ENCODE measurements around the gene C1orf21.

Gene C1orf21

GRCh38 chr1:184624626-184625025, 237.8 kb downstream of the C1orf21 start:
- no peak for DNase-seq

GRCh38 chr1:184625271-184625670, 238.4 kb downstream of the C1orf21 start:
- DNase-seq = no peak

DNA sequence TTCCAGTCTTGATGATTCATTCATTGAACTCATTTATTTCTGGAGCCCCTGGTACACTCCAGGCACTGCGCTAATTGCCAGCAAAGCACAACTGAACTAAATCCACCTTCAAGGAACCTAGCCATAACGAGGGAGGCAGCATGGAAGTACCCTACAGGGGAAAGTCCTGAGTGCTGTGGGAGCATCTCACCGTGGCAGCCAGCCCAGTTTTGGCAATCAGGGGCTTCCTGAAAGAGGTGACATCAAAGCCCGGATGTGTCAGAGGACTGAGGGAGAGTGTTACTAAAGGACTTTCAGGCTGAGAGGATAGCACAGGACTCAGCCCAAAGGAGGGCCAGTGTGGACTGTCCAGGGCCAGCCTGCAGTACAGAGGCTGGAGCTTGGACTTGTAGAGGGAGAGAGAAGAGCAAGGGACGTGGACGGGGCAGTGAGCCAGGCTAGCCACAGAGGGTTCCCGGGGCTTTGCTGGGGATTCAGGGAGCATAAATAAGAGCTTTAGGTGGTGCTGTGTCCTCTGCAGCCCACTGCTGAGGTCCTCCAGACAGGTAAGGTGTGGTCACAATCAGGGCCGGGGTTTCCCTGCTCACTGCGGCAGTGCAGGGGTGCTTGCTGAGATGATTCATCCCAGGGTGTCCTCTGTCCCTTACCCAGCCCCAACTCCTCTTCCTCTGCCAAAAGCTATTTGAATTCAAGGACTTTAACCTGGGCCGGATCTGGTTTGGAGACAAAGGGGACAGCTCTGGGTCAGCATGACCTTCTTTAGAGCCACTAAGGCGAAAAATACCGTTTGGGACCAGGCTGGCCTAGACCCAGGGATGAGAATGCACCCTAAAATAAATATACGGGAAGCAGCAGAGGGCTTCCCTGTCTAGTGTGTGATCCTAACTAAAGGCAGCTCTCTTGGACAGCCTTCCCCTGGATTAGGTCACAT, 239.5 kb downstream of the C1orf21 start:
- DNase-seq = no peak

DNA sequence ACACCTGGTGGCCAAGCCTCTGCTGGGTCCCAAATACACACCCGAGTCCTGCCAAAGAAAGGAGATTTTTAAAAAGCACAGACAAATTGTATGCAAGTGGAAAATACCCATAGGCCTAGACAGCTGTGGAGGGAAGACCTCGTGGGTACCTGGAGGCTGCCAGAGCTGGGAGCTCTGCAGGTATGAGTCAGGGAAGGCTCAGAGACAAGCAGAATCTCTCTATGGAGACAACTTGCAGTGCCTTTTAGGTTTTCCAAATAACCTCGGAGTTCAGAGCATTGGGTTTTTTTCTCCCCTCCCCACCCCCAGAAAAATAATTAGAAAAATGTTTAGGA, 240.1 kb downstream of the C1orf21 start:
- DNase-seq = no peak

DNA sequence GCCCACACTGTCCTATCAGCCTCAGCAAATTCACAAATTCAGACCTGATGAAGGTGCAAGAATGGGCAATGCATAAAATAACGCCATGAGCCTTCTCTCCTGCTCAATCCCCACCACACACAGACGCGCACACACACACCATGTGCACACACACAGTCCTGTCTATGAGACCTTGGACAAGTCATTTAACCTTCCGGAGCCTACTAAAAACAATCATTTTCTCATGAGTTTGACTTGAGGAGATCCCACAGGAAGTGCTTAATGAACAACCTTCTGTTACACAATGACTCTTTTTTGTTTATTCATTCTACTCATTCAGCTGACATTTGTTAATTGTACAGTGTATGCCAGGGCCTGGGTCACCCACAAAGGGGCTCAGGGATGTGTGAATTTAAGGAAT, 242.4 kb downstream of the C1orf21 start:
- DNase-seq = no peak

DNA sequence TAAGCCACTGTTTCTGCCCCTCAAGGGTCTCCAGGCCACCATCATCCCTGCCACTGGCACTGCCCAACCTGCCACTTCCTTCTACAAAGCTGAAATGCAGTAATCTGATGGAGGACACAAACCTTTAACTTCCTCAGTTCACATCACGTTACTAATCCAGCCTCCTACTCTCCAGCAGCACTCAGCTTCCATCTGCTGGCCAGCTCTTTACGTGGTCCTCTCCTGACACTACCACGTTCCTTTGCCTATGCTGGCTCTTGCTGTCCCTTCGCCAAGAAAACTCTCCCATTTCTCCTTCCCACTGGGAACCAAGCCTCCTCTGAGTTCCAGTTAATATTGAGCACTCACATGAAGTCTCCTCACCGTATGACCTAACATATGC, 243.8 kb downstream of the C1orf21 start:
- DNase-seq = no peak

DNA sequence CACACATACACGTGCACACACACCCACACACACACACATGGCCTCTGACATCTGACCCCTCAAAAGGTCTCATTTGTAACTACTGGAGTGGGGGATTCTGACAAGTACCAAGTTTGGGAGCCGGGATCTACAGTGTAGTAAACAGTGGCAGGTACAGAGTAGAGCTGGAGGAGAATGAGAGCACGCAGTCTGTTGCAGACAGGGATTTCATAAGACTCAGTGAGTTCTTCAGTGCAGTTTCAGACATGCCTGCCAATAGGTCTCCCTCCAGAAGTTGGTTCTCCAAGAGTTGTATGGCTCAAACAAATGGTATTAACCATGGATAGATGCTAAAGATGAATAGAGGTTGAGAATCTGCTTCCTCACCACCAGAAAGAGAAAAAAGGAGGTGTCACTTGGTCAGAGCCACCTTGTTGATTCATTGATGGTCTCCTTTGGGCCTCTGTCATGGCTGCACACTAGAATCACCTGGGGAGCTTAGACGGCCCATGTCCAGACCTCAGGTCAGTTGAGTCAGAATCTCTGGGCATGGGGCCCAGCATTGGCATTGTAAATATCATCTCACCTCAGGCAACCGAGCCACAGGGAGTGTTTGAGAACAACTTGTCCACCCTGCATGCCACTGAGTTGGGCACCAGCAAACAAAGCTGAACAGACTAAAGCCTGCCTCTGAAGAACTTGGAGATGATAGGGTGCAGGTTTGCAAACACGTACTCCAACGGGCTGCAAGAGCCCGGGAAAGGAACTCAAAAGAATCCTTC, 245.8 kb downstream of the C1orf21 start:
- DNase-seq = no peak

DNA sequence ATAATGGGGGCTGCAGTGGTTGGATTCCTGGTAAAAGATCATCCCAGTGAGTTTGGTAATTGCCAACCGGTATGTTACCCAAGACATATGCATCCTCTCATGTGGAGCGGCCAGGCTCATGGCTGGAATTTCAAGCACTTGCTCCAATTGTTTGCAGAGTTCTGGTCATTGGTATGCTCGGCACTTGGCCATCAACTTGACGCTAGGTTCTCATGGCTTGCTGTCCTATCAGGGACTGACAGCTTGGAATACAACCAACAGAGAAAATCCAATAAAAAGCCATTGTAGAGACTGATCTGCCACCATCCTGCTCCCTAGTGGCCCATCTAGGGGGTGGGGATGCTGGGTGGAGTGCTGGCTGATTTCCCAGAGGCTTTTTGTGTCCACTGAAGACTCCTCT, 247.0 kb downstream of the C1orf21 start:
- DNase-seq = no peak

GRCh38 chr1:184634296-184634695, 247.5 kb downstream of the C1orf21 start:
- DNase-seq = no peak

DNA sequence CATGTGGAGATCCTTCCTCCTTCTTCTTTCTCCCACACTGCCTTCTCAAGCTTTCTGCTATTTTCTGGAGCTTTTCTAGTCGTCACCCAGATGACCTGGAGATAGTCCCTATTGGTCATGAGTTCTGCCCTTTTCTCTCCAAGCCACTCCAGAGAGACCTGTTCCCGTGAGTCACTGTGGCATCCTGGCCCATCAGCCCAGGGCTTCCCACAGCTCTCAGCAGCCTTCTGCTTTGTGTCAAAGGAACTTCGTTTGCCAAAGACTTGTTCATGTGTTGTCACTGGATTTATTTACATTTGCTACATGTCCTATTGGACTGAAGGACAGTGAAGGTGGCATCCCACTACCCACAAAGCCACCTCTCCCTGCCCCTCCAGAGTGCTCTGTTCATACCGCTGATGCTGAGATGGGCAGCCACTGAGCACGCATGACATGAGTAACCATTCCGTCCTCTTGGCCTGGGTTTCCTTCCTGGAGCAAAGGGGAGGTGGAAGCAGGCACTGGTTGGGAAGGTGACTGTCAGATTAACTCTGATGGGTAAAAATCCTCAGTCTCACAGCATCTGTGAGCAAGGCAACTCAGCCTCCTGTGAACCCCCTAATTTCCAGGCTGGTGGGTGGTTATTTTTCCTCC, 248.6 kb downstream of the C1orf21 start:
- DNase-seq = no peak

DNA sequence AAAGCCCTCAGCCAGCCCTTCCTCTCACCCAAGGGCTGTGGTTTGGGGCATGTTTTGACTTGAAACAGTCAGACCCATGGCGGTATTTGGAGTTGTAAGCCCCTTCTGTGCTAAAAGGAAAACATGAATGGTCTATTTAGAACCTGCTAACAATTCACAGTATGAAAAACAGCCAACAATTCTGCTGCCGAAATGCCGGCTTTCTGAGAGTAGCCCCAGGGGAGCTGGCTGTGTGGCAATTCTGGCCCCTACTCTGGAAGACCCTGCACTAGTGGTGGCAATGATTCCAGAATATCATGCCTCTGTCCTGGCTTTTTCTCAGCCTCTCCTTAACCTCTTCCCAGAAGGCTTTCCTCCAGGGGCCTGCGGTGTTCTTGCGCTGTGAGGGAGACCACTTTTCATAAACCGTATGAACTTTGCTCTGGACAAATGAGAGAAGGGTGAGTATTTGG, 249.2 kb downstream of the C1orf21 start:
- peak in 8 of 58 donors; percentile 17 to 54 (median 30) for DNase-seq

DNA sequence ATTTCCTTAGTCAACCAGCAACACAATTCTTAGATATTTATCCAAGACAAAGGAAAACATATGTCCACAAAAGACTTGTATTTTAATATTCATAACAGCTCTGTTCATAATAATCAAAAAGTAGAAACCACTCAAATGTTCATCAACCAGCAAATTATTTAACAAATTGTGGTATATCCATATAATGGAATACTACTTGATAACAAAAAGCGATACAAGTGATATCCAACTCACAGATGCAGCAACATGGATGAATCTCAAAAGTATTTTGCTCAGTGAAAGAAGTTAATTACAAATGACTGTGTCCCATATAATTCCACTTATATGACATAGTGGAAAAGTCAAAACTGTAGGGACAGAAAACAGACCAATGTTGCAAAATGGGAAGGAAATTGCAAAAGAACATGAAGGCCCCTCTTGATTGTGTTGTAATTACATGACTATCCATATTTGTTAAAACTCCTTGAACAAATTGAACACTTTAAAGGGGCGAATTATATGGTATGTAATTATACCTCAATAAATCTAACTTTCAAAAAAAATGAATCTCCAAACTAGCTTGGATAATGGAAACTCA, 250.9 kb downstream of the C1orf21 start:
- no peak for DNase-seq

GRCh38 chr1:184639205-184639604, 252.4 kb downstream of the C1orf21 start:
- DNase-seq = no peak

- DNase-seq = no peak
These were observed 253.7 kb downstream of the C1orf21 start for GRCh38 chr1:184640505-184640904.

DNA sequence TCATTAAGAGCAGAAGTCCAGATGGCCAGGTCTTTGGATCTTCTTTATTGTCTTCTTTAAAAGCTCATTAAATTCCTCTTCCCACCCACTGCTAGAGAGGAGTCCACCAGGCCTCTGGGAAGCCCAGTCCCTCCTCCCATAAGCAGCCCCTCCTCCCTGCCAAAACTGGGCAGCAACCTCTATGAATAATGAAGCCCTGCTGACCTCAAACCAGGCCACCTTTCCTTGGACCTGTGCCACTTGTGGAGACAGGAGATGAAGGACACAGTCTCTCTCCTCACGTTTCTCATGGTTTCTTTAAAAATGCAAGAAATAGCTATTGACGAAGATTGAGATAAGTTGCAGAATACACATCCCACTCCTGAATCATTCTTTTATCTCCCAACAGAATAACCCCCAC, 255.1 kb downstream of the C1orf21 start:
- DNase-seq = no peak

- no peak for DNase-seq
These were observed 256.8 kb downstream of the C1orf21 start for GRCh38 chr1:184643661-184644060.

DNA sequence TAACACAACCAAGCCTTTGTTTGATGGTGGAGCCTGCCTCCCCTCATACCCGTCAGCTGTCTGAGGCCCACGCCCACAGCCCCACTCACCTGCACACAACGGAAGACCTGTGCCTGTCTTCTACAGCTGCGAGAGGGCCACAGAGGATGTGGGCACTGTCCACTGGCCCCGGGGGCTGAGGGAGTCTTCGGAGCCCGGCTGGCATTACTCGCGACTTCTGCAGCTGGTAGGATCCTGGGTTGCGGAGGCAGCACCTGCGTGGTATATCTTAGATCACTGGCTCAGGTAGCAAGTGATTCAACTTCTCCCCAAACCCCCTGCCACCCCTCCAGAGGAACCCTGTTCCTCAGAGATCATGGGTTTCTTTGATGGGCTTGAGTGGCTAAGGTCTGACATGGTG, 257.9 kb downstream of the C1orf21 start:
- no peak for DNase-seq

GRCh38 chr1:184646178-184646701, 259.4 kb downstream of the C1orf21 start:
- no peak for DNase-seq

- no peak for DNase-seq
These were observed 260.0 kb downstream of the C1orf21 start for GRCh38 chr1:184646824-184647223.

DNA sequence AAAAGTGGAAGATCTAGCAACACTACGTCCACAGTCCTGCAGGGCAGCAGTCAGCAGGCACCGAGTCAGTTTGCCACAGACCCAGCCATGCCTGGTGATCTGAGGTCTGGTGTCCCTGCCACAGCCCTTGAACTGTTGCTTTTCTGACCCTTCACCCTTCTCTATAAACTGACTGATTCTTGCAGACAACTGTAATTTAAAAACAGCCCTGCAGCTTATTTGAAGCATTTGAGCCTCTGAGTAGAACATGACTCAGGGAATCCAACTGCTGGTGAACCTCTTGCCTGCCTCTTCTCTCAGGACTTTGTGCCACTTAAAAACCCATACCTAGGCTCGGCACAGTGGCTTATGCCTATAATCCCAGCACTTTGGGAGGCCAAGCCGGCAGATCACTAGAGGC, 260.6 kb downstream of the C1orf21 start:
- no peak for DNase-seq

- no peak for DNase-seq
These were observed 261.5 kb downstream of the C1orf21 start for GRCh38 chr1:184648160-184648855.
